OCI-M2 (cell line): Measurements from ENCODE around the gene RAP1GAP.

Experiments used
- DNase-seq: peaks from one replicate; lab custom pipeline; 2025; ENCODE audit not compliant: unreplicated experiment; lab: John Stamatoyannopoulos, UW

Gene RAP1GAP

DNA sequence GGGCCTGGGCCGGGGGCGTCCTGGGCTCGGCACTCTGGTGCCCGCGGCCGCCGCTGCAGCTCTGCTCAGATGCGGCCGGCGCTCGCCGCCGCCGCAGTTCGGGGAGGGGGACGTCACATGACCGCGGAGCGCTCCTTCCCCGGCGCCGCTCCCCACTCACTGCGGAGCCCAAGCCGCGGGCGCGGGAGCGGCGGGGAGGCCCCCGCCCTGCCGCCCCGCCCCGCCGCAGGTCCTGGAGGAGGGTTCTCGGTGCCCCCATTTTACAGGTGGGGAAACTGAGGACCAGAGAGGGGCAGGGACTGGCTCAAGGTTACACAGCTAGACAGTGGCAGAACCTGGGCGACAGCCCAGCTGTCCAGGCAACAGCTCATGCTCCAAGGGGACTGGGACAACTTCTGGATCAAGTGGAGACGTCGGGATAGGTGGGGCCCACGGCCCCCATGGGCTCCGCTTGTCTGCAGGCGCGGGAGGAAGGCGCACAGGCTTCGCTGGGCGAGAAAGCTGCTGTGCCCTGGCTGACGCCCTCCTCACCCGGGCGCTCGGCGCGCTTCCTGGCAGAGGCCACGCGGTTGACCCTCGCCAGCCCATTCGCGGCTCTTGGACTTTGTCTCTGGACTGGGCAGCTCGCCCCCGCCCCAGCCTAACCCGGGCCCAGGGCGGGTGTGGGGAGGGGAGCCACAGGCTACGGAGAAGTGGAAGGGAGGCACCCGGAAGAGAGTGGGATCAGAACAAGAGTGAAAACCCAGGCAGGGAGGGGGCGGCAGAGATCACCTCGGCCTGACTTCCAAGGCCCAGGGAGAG, at the start of gene RAP1GAP:
Gene RAP1GAP (minus strand): TSS at position 100 of the 801 bp plus-strand sequence. CDS start 49,325 bp downstream, outside the sequence.
- peak; percentile 21 for DNase-seq

DNA sequence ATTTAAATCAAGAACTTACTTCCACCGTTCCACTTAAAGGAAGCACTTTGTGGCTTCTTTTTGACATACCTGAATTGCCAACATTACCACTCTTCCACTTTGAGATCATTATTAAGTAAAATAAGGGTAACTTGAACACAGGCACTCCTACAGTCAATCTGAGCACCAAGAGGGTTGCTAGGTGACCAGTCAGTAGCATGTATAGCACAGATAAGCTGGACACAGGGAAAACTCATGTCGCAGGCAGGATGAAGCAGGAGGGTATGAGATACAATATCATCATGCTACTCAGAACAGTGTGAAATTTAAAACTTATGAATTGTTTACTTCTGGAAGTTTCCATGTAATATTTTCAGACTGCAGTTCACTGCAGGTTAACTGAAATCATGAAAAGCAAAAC, 47.0 kb upstream of the RAP1GAP start:
- DNase-seq: no peak

DNA sequence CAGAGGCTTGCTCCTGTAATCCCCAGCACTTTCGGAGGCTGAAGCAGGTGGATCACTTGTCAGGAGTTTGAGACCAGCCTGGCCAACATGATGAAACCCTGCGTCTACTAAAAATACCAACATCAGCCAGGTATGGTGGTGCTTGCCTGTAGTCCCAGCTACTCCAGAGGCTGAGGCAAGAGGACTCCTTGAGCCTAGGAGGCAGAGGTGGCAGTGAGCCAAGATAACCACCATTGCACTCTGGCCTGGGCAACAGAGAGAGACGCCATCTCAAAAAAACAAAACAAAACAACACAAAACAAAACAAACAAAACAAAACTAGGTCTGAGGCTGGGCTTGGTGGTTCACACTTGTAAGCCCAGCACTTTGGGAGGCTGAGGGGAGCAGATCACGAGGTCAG, 38.7 kb upstream of the RAP1GAP start:
- no peak for DNase-seq

DNA sequence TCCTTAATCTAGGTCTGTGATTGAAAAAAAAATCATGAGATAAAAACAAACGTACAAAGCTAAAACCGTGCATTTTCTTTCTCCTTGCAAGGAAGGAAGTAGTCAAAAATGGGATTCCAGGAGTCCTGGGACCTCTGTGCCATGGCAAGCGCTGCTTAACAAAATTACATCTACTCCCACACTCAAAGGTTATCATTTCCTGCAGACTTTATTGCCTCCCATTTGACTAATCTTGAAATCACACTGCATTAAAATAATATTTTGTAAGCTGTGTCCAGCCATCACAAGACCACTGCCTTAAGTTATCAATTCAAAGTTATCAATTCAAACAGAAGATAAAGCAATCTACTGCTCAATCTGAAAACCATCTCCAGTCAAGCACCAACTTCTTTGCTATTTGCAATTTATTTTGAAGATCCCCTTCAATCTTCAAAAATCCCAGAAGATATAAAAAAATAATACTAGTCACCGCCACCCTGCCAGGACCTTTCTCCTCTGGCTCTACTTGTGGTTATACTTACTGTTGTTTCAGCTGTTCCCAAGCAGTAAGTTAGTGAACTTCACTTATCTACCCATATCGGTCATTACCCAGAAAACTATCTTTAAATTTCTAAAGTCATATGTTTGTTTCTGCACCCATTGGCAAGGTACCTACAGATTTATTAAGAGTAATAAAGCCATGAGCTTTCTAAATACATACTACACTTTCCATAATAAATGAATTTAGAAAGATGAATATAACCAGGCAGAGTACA, 38.1 kb upstream of the RAP1GAP start:
- no peak for DNase-seq

DNA sequence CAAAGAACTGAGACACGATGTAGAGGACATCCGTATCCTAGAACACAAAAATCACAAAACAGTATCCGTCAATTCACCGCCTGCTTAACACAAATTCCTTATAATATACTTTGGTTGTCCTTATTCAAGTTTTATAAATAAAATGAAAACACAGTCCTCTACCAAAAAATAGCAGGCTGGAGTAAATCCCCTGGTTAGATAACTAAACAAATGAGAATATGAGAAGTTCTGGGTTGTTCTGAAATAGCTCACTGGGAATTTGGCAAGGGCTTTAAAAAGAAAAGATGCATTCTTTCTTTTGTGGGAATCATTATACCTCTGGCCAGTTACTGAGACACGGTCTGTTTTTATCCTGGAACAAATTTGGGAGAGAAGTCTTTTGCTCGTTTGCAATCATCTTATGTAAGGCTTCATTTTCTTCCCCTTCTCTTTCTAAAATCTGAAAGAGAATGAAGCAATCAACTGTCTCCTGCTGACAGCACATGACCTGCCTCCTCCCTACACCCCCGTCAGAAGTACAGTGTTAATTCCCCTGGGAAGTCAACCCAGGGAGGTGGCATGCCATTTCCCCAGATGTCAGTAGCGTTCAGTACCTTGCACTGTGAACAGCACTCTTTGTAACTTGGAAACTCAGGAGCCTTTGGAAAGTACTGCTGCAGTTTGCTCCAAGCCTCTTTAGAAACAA, 37.1 kb upstream of the RAP1GAP start:
- no peak for DNase-seq

DNA sequence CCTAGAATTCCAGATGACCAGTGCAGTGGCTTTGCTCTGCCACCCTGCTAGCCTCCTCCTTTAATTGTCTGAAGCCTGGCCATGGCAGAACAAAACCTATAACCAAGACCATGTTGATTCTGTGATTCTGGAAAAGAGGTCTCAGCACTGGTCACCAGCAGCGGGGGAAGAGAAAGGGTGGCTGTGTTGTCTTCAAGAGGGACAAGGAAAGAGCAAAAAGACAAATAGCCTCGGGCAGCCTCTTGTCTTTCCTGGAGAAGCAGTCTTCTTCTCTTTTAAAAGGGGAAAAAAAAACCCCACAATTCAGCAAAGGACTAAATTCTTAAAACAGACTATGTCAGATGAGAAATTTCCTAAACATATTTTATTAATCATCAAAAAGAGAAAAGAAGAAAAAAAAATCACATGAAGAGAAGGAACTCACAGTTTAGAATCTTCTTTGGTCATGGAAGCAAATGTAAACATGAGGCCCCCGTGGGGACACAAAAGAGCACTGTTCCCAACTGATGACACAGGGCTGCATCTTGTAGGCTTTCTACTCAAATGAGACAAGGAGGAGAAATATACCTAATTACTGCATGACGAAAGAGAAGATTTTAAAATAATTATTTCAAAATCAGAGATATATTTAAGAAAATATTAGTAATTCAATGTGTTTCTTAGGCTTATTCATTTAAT, 36.3 kb upstream of the RAP1GAP start:
- no peak for DNase-seq

DNA sequence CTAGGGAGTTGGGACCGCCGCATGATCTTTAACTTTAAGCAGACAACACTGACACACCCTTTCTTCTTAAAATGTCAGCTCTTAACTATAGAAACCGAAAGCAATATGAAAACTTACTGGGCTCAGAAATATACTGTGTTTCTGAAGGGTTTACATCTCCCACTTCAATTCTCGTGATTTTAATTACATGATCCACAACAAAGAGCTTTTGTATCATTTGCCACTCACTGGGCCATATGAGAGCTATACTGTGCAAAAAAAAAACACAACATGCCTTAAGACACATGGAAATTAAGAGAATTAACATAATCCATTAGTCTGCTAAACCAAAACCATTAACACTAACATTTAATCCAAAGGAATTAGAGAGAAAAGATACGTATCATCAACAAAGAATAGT, 35.0 kb upstream of the RAP1GAP start:
- DNase-seq: no peak

DNA sequence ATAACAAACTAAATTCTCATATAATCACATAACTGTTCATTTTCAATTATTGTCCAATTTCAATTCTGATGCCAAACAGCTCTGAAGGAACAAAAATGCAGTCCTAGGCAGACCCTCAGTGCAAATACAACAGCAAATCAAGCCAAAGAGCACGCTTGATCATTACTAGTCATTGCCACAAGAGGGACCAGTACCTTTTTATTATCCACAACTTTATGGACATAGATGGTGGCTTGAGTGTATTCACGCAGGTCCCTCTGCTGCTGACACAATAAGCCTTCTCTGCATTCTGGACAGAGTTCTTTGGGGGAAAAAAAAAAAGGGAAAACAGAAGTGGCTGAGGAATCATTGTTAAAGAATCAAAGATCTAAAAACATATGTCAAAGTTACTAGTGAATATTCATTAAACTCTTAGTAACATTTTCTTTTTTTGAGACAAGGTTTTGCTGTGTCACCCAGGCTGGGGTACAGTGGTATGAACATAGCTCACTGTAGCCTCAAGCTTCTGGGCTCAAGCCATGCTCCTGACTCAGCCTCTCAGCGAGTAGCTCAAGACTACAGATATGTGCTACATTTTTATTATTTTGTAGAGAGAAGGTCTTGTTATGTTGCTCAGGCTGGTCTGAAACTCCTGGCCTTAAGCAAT, 34.3 kb upstream of the RAP1GAP start:
- no peak for DNase-seq

DNA sequence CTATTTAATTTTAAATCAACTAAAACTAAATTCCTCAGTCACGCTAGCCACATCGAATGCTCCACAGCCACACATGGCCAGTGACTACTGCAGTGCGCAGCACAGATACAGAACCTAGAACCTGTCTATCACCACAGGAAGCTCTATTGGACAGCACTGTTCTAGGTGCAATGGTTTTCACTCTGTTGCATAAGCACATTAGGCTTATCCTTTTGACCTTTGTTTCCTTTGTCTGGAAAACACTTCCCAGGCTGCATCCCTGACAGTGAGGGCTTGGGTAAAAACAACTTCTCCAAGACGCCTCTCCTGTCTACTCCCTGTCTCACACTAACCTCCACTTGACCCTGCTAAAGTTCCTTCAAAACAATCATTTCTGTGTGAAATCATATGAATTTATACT, 33.6 kb upstream of the RAP1GAP start:
- DNase-seq: no peak

DNA sequence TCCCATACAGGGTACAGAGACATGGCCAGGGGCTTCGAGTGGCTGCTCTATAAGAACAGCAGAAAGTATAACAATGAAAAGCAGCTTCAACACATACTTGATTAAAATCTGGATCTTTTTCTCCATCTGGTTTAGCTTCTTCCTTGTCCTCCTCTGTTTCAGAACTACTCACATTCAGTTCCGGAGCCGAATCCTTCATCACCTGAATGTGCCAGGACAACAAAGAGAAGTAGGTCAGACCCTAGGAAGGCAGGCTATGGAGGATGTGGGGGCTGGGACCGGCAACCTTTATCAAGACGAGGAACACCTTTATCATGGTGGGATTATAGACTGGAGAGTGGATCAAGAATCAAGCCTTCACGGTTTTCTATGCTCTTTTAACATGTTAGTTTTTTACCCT, 32.2 kb upstream of the RAP1GAP start:
- no peak for DNase-seq

DNA sequence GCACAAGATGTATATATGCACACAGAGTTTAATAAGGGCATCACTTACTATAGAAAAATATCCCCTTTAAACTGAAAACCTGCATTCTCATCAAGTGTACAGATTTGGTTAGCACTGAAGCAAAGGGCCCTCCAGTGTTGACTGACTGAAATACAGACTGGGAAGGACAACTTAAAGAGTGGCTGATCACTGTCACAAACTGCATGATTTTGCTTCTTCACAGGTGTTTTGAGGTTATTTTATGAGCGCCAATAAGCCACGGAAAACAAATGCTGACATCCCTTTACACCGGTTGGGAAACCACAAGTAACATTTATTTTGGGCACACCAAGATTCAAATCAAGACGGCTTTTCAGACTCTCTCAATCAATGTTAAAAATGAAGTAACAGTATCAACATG, 30.9 kb upstream of the RAP1GAP start:
- DNase-seq: no peak

DNA sequence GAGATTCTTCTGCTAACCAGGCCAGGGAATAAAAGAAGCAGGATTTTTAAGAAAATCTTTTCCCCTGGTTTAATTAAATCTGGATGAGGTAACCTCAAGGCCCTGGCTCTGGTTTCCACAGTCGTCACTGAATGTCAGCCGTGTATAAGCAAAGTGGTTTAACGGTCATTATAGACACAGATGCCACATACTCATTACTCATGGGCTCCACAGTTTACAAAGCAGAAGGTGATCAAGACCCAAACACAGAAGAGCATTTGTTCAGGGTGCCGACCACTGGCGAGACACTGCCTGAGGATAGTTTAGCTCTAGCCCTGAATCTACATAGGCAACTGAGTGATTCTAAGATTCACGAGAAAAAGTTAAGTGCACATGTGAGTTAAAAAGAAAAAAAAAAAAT, 27.8 kb upstream of the RAP1GAP start:
- DNase-seq: no peak

DNA sequence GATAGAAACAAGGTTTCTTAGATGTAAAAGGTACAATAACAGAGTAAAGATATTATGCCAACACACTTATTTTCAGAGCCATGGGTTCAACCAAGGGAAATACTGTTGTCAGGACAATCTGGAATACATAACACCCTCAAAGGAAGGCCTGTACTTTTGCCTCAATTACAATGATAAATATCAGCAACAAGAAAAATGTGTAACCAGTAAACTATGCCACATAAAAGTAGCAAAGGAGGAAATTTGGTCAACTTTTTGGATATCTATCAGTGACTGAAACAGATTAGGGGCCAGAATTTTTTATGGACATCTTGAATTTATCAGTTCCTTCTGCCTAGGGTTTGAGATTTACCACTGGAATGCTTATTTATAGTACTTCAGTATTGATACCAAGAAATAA, 24.6 kb upstream of the RAP1GAP start:
- no peak for DNase-seq

DNA sequence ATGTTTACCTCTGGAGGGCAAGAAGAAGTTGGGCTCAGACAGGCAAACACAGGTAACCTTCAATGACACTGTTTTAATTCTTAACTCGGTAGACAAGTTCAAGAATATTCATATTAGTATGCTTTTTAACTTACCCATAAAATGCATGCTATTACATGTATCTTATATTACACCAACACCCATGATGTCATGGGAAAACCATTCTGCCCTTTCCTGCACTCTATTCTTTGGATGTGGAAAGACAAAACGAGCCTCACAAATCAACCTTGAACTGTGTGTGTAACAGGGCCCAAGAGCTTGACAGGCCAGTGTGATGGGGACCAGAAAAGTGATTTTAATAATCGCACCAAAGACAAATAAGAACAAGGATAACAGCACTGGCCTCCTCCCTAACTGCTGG, 22.6 kb upstream of the RAP1GAP start:
- no peak for DNase-seq

DNA sequence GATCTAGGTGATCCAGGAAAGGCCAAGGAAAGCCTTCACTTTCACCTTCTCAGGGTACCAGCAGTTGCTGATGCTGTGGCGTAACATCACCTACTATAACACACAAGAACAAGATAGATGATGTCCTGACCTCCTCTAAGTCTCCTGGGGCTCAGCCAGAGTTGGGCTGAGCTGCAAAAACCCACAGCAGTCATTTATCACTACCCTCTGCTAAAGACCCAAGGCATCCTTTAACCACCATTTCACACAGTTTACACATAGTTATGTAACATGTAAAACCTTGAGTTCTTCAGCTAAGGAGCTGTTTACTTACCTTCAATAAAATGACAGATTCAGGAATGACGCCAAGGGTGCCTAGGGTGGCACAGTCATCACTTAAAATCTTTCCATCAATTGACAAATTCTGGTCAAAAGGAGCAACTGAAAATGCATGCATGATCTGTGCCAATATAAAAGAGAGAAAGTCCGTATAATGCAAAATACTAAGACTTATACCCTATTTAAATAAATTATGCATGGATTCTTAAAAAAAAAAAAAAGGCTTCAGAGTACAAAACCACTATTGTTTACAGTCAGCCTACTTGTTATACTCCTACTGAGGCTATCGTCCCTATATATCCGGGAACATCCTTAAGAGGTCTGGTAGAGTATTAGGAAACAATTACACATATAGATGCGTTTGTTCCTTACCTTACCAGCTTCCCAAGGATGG, 20.7 kb upstream of the RAP1GAP start:
- no peak for DNase-seq

DNA sequence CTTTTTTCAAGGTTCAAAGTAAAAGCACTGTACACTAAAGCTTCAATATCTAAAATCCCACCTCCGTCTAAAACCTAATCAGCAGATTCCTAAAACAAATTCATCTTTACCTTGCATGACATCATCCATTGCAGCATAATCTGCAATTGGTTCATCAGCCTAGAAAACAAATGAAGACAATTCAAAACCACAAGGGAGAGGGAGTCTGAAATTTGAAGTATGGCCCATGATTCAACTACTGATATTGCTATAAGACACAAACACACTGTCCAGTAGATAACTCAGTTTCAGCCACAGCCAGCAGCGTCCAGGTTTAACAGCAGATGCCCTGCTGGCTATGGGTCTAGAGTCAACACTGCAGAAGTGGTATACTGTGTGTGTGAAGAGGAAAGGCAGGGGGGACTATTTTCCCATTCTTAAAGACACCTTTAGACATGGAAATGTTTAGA, 17.9 kb upstream of the RAP1GAP start:
- DNase-seq: no peak

DNA sequence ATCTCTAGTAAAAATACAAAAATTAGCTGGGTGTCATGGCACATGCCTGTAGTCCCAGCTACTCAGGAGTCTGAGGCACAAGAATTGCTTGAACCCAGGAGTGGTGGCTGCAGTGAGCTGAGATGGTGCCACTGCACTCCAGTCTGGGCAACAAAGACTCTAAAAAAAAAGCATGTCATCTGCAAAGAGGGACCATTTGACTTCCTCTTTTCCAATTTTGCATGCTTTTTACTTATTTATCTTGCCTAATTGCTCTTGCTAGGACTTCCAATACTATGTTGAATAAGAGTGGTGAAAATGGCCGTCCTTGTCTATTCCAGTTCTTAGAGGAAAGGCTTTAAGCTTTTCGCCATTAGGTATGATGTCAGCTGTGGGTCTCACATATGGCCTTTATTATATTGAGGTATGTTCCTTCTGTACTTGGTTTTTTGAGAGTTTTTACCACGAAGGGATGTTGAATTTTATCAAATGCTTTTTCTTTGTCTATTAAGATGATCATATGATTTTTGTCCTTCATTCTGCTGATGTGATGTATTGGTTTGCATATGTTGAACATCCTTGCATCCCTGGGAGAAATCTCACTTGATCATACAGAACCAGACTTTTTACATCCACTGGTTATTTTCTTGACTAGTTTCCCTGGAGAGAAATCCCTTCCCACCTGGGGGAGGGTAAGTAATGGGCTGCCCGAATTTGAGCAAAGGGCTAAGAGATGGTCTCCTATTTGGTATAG, 17.0 kb upstream of the RAP1GAP start:
- DNase-seq: no peak

DNA sequence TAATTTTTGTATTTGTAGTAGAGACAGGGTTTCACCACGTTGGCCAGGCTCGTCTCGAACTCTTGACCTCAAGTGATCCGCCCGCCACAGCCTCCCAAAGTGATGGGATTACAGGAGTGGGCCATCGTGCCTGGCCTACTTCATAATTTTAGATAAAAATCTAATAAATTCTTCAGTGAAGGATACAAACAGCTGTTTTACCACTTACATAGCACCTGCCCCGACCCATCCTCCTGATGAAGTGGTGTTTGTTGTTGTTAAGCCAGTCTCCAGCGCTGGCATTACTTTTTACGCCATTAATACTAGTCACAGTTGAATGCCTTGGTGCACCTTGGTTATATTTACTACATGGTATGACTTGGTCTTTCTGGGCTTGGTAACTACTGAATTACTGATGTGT, 12.3 kb upstream of the RAP1GAP start:
- no peak for DNase-seq

DNA sequence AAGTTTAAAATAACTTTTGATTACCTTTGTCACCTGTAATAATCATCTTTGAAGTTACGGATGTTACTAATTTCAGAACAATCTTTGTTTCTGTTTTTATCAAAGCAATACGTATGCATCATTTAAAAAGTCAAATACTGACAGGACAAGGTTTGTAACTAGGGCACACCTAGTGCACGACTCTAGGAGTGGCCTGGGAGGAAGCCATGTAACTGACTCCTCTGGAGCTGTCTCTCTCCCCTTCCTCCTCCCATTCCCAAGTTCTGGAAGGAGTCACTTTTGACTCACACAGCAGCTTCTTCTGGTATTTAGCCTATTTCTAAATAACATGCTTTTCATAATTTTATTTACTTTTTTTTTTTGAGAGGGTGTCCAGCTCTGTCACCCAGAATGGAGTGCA, 11.8 kb upstream of the RAP1GAP start:
- no peak for DNase-seq

DNA sequence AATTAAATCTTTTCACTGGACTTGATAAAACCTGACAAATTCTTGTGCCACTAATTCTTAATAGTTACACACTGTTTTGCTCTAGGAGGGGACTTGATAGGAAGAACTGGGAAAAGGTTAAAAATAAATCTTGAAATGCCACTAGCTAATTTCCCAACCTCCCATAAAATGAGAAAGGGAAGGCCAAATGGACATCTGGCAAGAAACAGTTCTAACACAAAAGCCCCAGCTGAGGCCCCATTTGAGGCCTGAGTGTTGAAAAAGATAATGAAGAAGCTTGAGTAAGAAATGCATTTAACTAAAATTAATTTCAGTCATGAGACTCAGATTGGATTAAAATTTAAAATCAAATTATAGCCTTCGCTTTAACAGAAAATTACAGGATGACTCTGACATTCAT, 11.2 kb upstream of the RAP1GAP start:
- no peak for DNase-seq
